NT2/D1 (cell line): ENCODE results near the gene NRAS.

Experiments
- DNase-seq: peaks from one replicate; pipeline ENCODE4 v3.0.0-alpha.2; 2011; ENCODE audit warnings: low read depth, low spot score
- H3K27me3 ChIP-seq: 2 replicates; pipeline ENCODE4 v1.6.0; 2011; ENCODE audit warnings: mild to moderate bottlenecking; ENCODE audit not compliant: insufficient read length, insufficient read depth
- H3K36me3 ChIP-seq: 2 replicates; pipeline ENCODE4 v1.6.1; 2011; ENCODE audit warnings: mild to moderate bottlenecking, low read length, mixed read lengths; ENCODE audit not compliant: insufficient read depth, insufficient read length
- H3K4me1 ChIP-seq: 2 replicates; pipeline ENCODE4 v1.5.1; 2011; ENCODE audit not compliant: insufficient read depth, insufficient read length
- H3K4me3 ChIP-seq: 2 replicates; pipeline ENCODE4 v1.5.1; 2011; ENCODE audit warnings: low read depth; ENCODE audit not compliant: insufficient read length
- H3K9ac ChIP-seq: 2 replicates; pipeline ENCODE4 v1.6.0; 2011; ENCODE audit warnings: low read depth; ENCODE audit not compliant: insufficient read length
- H3K9me3 ChIP-seq: 2 replicates; pipeline ENCODE4 v1.5.1; 2011; ENCODE audit warnings: mild to moderate bottlenecking, low read length; ENCODE audit not compliant: insufficient read depth
- SUZ12 ChIP-seq: IDR thresholded peaks from 2 replicates; pipeline ENCODE4 v1.6.1; 2011; ENCODE audit not compliant: insufficient read length, insufficient read depth; ENCODE audit errors: extremely low read depth
- YY1 ChIP-seq: IDR thresholded peaks from 2 replicates; pipeline ENCODE4 v1.6.1; 2011; ENCODE audit not compliant: insufficient read length, insufficient read depth
- ZNF274 ChIP-seq: IDR thresholded peaks from 2 replicates; pipeline ENCODE4 v1.6.1; 2011; ENCODE audit warnings: mild to moderate bottlenecking, low read depth, low read length

NRAS gene

DNA sequence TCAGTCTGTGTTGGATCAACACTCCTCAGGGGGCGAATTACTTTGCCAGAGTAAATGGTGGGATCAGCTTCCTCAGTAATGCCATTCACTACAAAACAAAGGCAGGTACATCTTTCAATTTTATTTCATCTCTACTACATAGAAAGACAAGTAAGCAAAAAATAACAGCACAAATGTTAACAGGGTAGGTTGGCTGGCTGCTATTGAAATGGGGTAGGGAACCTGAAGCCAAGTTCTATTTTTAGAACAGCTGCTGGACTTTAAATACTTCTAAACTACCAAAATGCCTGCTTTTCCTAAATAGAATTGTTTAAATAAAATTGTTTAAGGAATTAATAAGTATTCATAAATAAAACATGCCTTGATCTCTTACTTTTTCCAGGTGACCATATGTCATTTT lies 7.3 kb upstream of the NRAS start:
- H3K9me3 ChIP-seq: no peaks in the 10 kb centered on the region
- no peak for DNase-seq
- H3K27me3 ChIP-seq: no peaks in the 10 kb centered on the region
- H3K4me1 ChIP-seq: no peaks in the 10 kb centered on the region
- H3K4me3 ChIP-seq: no peak overlapping the region
- H3K9ac ChIP-seq: no peak overlapping the region
- peaks cover 100% of the 10 kb centered on the region for H3K36me3 ChIP-seq
- TF ChIP-seq ZNF274: no peak
- no peak for TF ChIP-seq YY1
- no peak for TF ChIP-seq SUZ12

DNA sequence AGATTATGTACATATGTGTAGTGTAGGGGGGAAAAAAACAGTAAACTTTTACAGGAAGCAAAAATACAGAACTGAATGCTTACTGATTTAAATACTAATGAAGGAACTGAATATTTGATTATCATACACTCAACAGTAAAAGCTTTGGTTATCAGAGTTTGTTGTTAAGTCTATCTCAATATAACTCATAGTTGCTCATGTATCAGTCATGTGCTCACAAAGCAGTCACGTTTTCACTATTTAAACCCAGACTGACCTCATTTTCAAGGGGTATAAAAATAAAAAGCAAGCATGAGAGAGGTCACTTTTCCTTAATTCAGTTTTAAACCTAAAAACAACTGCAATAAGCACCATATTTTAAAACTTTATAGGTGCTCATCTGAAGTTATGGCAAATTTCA lies 6.9 kb upstream of the NRAS start:
- peaks cover 100% of the 10 kb centered on the region for H3K36me3 ChIP-seq
- no peaks in the 10 kb centered on the region for H3K4me1 ChIP-seq
- no peaks in the 10 kb centered on the region for H3K9me3 ChIP-seq
- H3K9ac ChIP-seq: no peak overlapping the region
- TF ChIP-seq YY1 (no peak), SUZ12 (no peak), ZNF274 (no peak)
- no peak overlapping the region for H3K4me3 ChIP-seq
- no peak for DNase-seq
- H3K27me3 ChIP-seq: no peaks in the 10 kb centered on the region

DNA sequence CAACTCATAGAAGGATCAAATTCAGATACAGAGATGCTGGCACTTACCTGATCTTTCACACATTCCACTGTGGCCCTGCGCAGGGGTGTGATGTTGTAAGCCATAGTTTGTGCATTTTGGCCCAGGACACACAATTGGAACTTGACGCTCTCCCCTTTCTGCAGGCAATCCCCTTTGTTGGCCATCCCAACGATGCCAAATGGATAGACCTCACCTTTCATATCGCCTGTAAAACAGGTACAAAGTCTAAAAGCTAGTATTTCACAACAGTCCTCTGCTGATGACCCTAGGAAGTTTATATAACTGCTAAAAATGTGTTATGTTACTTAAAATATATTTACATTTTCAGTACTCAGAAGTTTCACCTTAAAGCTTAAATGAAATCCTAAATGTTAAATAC lies 3.9 kb upstream of the NRAS start:
- no peaks in the 10 kb centered on the region for H3K9me3 ChIP-seq
- no peak overlapping the region for H3K9ac ChIP-seq
- peaks cover 93% of the 10 kb centered on the region for H3K36me3 ChIP-seq
- H3K4me3 ChIP-seq: no peak overlapping the region
- H3K27me3 ChIP-seq: no peaks in the 10 kb centered on the region
- H3K4me1 ChIP-seq: no peaks in the 10 kb centered on the region
- DNase-seq: no peak
- no peak for TF ChIP-seq SUZ12
- TF ChIP-seq ZNF274: no peak
- TF ChIP-seq YY1: no peak

DNA sequence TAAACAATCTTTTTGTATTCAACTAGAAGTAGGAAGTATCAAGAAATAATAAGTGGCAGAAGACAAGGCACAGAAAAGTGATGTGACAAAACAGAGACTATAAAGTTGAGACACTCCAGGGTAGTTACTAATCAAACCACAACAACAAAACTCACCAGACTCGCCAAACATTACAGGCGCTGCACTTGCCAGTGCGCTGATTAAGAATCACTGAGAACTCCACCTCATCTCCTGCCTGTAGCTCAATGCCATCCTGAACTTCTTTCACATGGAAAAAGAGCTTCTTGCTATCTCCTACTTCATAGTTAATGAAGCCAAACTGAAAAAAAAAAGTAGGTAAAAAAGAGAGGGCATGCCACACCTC lies 2.8 kb upstream of the NRAS start:
- TF ChIP-seq SUZ12 (no peak), YY1 (no peak), ZNF274 (no peak)
- Histone ChIP-seq H3K4me3 (no peak overlapping the region), H3K4me1 (no peaks in the 10 kb centered on the region), H3K9ac (no peak overlapping the region), H3K9me3 (no peaks in the 10 kb centered on the region), H3K36me3 (peaks cover 93% of the 10 kb centered on the region), H3K27me3 (no peaks in the 10 kb centered on the region)
- DNase-seq: no peak

DNA sequence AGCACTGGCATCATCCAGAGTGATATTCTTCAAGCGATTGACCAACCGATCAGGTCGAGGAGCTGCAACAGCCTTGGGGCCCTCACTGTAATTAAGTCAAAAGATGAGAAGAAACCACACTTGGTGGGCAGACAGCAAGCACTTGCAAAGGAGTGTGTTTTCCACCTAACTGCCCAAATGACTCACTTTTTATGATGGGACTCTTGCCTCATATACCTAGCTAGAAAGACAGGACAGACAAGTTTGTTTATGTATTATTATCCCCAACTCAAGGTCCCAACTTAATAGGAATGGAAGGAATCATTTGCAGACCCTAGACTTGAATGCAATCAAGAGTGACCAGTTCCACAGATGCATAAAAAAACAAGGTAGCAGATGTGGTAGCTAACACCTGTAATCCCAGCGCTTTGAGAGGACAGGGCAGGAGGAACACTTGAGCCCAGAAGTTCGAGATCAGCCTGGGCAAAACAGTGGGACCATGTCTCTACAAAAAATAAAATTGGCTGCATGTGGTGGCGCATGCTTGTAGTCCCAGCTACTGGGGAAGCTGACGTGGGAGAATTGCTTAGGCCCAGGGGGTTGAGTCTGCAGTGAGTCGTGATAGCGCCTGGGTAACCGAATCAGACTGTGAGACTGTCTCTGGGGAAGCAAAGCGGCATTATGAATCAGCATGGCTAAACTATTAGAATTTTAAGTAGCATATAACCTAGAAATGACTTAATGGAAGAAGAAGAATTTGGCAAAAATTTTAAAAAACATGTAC lies 2.3 kb upstream of the NRAS start:
- Histone ChIP-seq H3K9me3 (no peaks in the 10 kb centered on the region), H3K9ac (no peak overlapping the region), H3K4me1 (no peaks in the 10 kb centered on the region), H3K4me3 (no peak overlapping the region), H3K27me3 (no peaks in the 10 kb centered on the region), H3K36me3 (peaks cover 93% of the 10 kb centered on the region)
- no peak for TF ChIP-seq ZNF274
- no peak for TF ChIP-seq SUZ12
- DNase-seq: no peak

DNA sequence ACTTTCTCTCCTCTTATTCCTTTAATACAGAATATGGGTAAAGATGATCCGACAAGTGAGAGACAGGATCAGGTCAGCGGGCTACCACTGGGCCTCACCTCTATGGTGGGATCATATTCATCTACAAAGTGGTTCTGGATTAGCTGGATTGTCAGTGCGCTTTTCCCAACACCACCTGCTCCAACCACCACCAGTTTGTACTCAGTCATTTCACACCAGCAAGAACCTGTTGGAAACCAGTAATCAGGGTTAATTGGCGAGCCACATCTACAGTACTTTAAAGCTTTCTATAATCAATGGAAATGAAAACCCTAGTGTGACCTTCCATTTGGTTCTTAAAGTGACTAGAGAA lies 643 bp downstream of the NRAS start:
- DNase-seq: no peak
- peaks cover 92% of the 10 kb centered on the region for H3K36me3 ChIP-seq

DNA sequence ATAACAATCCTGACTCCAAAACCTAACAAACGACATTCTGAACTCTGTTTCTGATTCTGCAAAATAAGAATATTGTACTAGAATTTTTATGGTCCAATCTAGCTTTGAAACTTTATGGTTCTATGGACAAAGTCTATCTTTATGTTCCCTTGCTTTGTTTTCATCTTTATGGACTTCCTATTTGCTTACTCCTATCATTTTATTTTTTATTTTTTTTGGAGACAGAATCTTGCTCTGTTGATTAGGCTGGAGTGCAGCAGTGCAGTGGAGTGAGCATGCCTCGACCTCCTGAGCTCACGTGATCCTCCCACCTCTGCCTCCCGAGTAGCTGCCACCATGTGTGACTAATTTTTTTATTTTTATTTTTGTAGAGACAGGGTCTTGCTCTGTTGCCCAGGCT lies 3.6 kb downstream of the NRAS start:
- Histone ChIP-seq H3K27me3 (no peaks in the 10 kb centered on the region), H3K36me3 (peaks cover 88% of the 10 kb centered on the region), H3K9ac (no peak overlapping the region), H3K9me3 (no peaks in the 10 kb centered on the region), H3K4me1 (no peaks in the 10 kb centered on the region), H3K4me3 (no peak overlapping the region)
- DNase-seq: no peak
- no peak for TF ChIP-seq YY1
- TF ChIP-seq ZNF274: no peak
- TF ChIP-seq SUZ12: no peak

More for the DNA sequence above, 643 bp downstream of the NRAS start:
- Histone ChIP-seq H3K9ac (peak overlapping the region; percentile 96), H3K9me3 (no peaks in the 10 kb centered on the region), H3K4me1 (no peaks in the 10 kb centered on the region), H3K27me3 (no peaks in the 10 kb centered on the region), H3K4me3 (peak overlapping the region; percentile 98)
- no peak for TF ChIP-seq YY1
- no peak for TF ChIP-seq ZNF274
- no peak for TF ChIP-seq SUZ12

DNA sequence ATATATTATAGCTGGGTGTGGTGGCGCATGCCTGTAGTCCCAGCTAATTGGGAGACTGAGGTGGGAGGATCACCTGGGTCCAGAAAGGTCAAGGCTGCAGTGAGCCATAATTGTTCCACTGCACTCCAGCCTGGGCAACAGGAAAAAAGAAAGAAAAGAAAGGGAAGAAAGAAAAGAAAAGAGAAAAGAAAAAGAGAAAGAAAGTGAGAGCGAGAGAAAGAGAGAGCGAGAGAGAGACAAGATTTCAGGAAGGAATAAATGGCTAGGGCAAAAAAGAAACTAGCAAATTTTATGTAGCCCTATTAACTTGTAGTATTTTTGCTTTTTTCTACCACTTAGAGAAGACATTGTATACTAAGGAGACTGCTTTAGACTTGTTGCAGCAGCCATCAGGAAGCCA lies 6.2 kb downstream of the NRAS start:
- H3K36me3 ChIP-seq: peaks cover 93% of the 10 kb centered on the region
- no peak overlapping the region for H3K4me3 ChIP-seq
- no peaks in the 10 kb centered on the region for H3K27me3 ChIP-seq
- H3K4me1 ChIP-seq: no peaks in the 10 kb centered on the region
- DNase-seq: no peak
- H3K9ac ChIP-seq: no peak overlapping the region
- no peaks in the 10 kb centered on the region for H3K9me3 ChIP-seq
- no peak for TF ChIP-seq ZNF274
- TF ChIP-seq YY1: no peak
- no peak for TF ChIP-seq SUZ12
